ENCODE data around the gene SLC4A3.
A peak's percentile ranks its signal among the peaks of the same experiment; 100 is the strongest.
"Not testable (repeated sequence)": the region's sequence is repeated elsewhere in the genome, so short reads cannot be mapped to it uniquely, and the experiment has no call there.

SLC4A3 gene

DNA sequence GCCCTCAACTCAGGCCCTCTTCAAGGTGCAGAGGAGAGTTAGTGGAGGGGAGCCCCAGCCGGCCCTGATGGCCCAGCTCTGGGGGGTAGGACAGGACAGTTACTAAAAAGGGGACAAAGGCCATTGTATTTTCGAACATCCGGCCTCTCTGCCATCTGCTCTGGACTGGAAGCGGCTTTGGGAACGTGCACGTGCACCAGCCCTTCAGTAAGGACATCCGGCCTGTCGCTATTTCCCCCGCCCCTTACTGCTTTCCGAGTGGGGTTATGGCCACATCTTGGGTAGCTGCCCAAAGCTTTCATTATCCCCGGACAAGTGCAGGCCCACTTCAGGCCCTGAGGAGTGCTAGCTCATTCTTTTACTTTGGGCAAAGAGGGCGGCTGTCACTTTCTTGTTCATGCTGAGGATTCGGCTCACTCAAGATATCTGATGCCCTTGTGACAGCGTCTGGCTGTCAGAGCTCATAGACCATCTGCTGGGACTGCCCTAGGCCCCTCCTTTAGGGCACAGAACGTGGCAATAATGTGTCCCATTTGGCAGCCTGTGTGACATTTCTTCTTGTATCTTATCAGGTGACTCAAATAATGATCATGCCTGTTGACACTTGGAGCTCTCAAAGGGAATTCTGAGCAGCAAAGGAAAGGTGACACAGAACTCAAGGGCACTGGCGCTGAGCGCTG is 17.5 kb downstream of the SLC4A3 start:
- DNase-seq (ENCODE audit: extremely low read depth, low read depth): no peak
- no peak for TF ChIP-seq CTCF (IDR thresholded peaks at IDR 0.05; ENCODE audit: low read depth, low read length)

DNA sequence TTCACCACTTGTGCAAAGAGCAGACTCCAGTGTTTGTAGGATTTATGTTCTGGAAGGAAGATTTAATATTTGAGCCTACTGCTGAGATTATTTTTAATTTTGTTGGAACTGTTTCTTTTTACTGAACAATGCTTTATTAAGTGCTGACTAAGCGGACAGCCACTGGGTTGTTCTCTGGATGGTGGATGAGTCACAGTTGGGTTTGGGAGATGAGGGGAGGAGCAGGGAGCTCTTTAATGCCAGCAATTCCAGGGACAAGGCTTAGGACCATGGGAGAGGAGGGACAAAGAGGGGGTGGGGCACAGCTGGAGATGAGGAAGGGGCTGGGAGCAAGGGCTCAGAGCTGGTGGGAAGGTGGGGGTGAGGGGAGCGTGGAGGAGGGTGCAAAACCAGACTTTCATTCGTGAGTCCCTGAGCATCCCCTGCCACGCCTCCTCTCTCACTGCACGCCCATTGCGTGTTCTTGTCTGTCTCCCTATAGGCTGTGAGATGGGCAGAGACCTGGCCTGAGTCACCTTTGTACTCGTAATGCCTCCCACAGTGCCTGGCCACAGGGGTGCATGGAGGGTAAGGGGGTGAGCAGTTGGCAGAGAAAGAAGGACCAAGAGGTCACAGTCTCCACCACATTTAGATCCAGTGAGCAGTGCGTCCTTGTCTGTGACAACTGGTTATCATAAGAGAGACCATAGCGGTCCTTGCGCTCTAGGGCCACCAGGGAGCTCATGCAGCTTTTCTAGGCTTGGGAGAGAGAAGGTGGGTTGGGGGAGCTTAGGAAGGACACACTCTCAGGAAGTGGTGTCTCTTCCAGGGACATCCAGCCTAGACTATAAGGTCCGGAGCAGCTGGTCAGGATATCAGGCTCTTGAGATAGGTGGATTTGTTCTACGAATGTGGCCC is 18.4 kb downstream of the SLC4A3 start:
- TF ChIP-seq CTCF (IDR thresholded peaks at IDR 0.05; ENCODE audit: low read depth, low read length): no peak
- peak; percentile 20 for DNase-seq (ENCODE audit: extremely low read depth, low read depth)

GRCh38 chr2:219648176-219648575 is 20.7 kb downstream of the SLC4A3 start:
- no peak for DNase-seq (ENCODE audit: extremely low read depth, low read depth)
- no peak for TF ChIP-seq CTCF (IDR thresholded peaks at IDR 0.05; ENCODE audit: low read depth, low read length)

DNA sequence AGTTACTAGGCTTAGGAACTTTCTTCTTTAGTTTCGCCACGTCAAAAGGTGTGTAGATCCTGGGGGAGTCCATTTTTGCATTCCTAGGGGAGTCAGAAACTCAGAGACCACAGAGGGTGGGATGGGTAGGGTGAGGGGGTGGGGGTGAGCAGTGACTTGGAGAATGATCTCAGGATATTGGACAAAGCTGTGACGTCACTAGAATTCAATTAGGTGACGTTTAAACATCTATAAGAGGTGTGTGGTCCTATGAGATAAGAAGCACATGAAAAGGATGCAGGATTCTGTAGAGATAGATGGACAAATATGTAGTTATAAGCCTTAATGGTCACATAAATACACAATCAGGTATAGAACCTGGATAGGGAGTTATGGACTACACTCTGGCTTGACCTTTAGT is 21.5 kb downstream of the SLC4A3 start:
- no peak for DNase-seq (ENCODE audit: extremely low read depth, low read depth)
- TF ChIP-seq CTCF (IDR thresholded peaks at IDR 0.05; ENCODE audit: low read depth, low read length): no peak

GRCh38 chr2:219650426-219651248 is 23.2 kb downstream of the SLC4A3 start:
- TF ChIP-seq CTCF (IDR thresholded peaks at IDR 0.05; ENCODE audit: low read depth, low read length): no peak
- DNase-seq (ENCODE audit: extremely low read depth, low read depth): no peak

DNA sequence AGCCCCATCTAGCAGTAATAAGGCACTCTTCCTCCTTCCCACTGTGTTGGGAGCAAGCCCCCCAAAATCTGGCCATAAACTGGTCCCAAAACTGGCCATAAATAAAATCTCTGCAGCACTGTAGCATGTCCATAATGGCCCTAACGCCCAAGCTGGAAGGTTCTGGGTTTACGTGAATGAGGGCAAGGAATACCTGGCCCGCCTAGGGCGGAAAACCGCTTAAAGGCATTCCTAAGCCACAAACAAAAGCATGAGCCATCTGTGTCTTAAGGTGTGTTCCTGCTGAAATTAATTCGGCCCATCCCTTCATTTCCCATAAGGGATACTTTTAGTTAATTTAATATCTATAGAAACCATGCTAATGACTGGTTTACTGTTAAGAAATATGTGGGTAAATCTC is 24.2 kb downstream of the SLC4A3 start:
- DNase-seq (ENCODE audit: extremely low read depth, low read depth): not testable (repeated sequence)

DNA sequence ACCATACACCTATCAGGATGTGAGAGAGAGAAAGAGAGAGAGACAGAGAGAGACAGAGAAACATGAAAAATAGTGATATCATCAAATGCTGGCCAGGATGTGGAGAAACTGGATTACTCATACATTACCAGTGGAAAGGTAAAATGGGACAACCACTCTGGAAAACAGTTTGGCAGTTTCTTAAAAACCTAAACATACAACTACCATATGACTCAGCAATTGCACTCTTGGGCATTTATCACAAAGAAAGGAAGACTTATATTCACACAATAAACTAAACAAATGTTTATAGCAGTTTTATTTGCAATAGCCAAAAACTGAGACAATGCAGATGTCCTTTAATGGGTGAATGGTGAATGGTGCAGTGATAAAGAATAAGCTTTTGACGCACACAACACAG is 29.1 kb downstream of the SLC4A3 start:
- DNase-seq (ENCODE audit: extremely low read depth, low read depth): no peak
- no peak for TF ChIP-seq CTCF (IDR thresholded peaks at IDR 0.05; ENCODE audit: low read depth, low read length)

Measured in AG09319 (cell line).